ENCODE results near the gene GLI2. TPM values are rescaled to one million over a fixed set of nuclear protein-coding genes. Genes with fewer than 3 reads are reported as not detected.

The GLI2 gene
- total and polyA plus RNA-seq, 2 of the 4 experiments (the other 2 are of a cell fraction): 3.8 to 26.0 TPM

DNA sequence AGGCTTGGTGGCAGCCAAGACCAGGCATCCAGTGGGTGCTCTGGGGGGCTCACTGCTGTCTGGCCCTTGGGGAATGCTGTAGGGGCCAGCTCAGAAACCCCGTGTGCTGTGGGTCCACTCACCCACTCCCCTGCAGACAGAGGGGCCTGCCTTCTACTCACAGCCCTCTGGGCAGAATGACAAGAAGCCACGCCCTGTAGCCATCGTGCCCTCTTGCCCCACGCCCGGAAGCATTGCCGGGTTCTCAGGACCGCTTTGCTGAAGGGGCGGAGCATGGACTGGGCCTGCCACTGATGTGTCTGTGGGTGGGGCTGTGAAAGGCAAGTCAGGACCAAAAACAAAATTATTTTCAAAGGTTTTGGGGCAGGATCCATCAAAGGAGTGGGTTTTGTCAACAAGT is 27.8 kb downstream of the GLI2 start:
- Histone ChIP-seq H2BK5ac (ENCODE audit: low read depth, low read length, poor library complexity, severe bottlenecking) (peak overlapping the region; percentile 94), H3K4me1 (ENCODE audit: control insufficient read depth, insufficient read depth, low read length) (peaks cover 72% of the 10 kb centered on the region), H3K79me1 (ENCODE audit: low read depth in 1 of 2, low read length in 2 of 2) (peaks cover 13 to 91% of the 10 kb centered on the region in 2 experiments; a peak in 3 of 4 replicates), H3K56ac (ENCODE audit: extremely low read depth, insufficient read depth, low read length) (no peak overlapping the region), H3K27me3 (ENCODE audit: control insufficient read depth, insufficient read depth, low read length) (no peaks in the 10 kb centered on the region), H4K5ac (ENCODE audit: low read depth, low read length) (peak overlapping the region; percentile 24), H2AK5ac (ENCODE audit: low read depth, low read length) (peak overlapping the region; percentile 95), H4K8ac (ENCODE audit: low read depth in 2 of 2, low read length in 2 of 2) (peak overlapping the region; percentile 48 to 81; a peak in 2 of 4 replicates), H3K23ac (ENCODE audit: low read depth, low read length) (peak overlapping the region; percentile 95; the same call in 1 of the 2 replicates), H2AFZ (replicated peaks; ENCODE audit: low read length, poor library complexity) (no peak overlapping the region), H3K4me3 (ENCODE audit: insufficient read depth, low read depth, low read length) (no peak overlapping the region), H2BK20ac (ENCODE audit: low read depth, low read length) (peak overlapping the region; percentile 91; the same call in 1 of the 2 replicates), H3K14ac (replicated peaks; ENCODE audit: low read depth, low read length) (peak overlapping the region; percentile 78), H3K9me1 (ENCODE audit: insufficient read depth, low read length) (peaks cover 75% of the 10 kb centered on the region), H3K18ac (ENCODE audit: low read depth, low read length) (no peak overlapping the region), H3K4ac (ENCODE audit: low read depth, low read length) (peak overlapping the region; percentile 97), H2AK9ac (replicated peaks; ENCODE audit: low read depth, low read length, poor library complexity) (no peak overlapping the region), H2BK120ac (ENCODE audit: low read depth, low read length) (peak overlapping the region; percentile 94), H3K4me2 (ENCODE audit: low read depth, low read length) (no peak overlapping the region), H3K9ac (ENCODE audit: low read depth, low read length) (no peak overlapping the region), H2BK15ac (ENCODE audit: low read depth, low read length) (peak overlapping the region; percentile 93; the same call in 2 of the 3 replicates), H3K9me3 (ENCODE audit: control insufficient read depth, insufficient read depth, low read length) (no peaks in the 10 kb centered on the region), H3K27ac (ENCODE audit: insufficient read depth, low read length) (peak overlapping the region; percentile 24), H4K20me1 (ENCODE audit: insufficient read depth, low read length) (peaks cover 30% of the 10 kb centered on the region), H4K91ac (ENCODE audit: insufficient read depth, low read depth, low read length) (peak overlapping the region; percentile 97), H3K36me3 (ENCODE audit: control insufficient read depth, insufficient read depth, low read length) (no peaks in the 10 kb centered on the region)
- no TSS peak for BruUV-seq (replicated peaks)
- no peak for TF ChIP-seq CEBPB (IDR thresholded peaks at IDR 0.05; ENCODE audit: low read depth, low read length)
- TF ChIP-seq MAZ (IDR thresholded peaks at IDR 0.05; ENCODE audit: borderline replicate concordance, low read depth, low read length): 0 out of 2 replicates have a peak, but pooled peaks have one; percentile 2
- DNase-seq: no peak
- dilution Hi-C loops (cut with HindIII; ENCODE audit: low sequenced_read_pairs, unreplicated experiment): no loop called here
- intact Hi-C loops (cut with micrococcal nuclease): no loop called here
- ChIA-PET CTCF (no interaction called here), POLR2A (ENCODE audit: unreplicated experiment) (no interaction called here)
- in situ Hi-C loops (cut with MboI; ENCODE audit: low sequenced_read_pairs): no loop called here
- no peak for ATAC-seq (ENCODE audit: low read depth)
- WGBS, 2 experiments (ENCODE audit: extremely low coverage in 2 of 2, insufficient read length in 1 of 2): no CpG with 5 or more reads among the region's 8 CpGs

Data from IMR-90 (cell line).